ENCODE measurements around the gene PDIA5. TPM values are rescaled to one million over a fixed set of nuclear protein-coding genes. Genes with fewer than 3 reads are reported as not detected.

The PDIA5 gene
- total RNA-seq, 1 experiment from 2014 or later: 24.3 TPM

GRCh38 chr3:123201557-123202427, 135.0 kb downstream of the PDIA5 start, which contains the start of gene SEC22A:
Gene SEC22A (plus strand): TSS chr3:123201943. CDS start chr3:123209218, 7,275 bp downstream.
- whole genome bisulfite sequencing (ENCODE audit: extremely low coverage, insufficient read length, low lambda C conversion rate): no CpG with 5 or more reads among the region's 60 CpGs
- H3K27ac Mint-ChIP-seq: peak within 1 kb of the TSS; percentile 89 to 94 (median 92); a peak in 6 of 7 replicates
- no peak within 1 kb of the TSS for H3K27ac ChIP-seq (ENCODE audit: insufficient read length, low read depth, low read length)
- TF ChIP-seq CTCF (conservative IDR thresholded peaks at IDR 0.05): no peak
- H3K18ac ChIP-seq (ENCODE audit: insufficient read length, low read depth, low read length): peak within 1 kb of the TSS; percentile 64
- no peak within 1 kb of the TSS for H2AK5ac ChIP-seq (ENCODE audit: insufficient read length, low read length)
- H3K79me1 ChIP-seq (ENCODE audit: insufficient read depth, low read depth, low read length, poor library complexity, severe bottlenecking): peaks cover 6% of the 10 kb centered on the region
- no peak within 1 kb of the TSS for H3K56ac ChIP-seq (ENCODE audit: insufficient read length, low read depth, low read length)
- H3K36me3 Mint-ChIP-seq (ENCODE audit: insufficient read depth in 1 of 3, low read depth in 3 of 3): peaks cover 0 to 6% (median 5%) of the 10 kb centered on the region in 3 experiments; a peak in 3 of 7 replicates
- no peak within 1 kb of the TSS; the same call in 1 of the 2 replicates for H3K4ac ChIP-seq (ENCODE audit: low read depth, low read length)
- H3K79me2 ChIP-seq (ENCODE audit: insufficient read depth, low read length): no peaks in the 10 kb centered on the region
- no peak within 1 kb of the TSS for H4K8ac ChIP-seq (replicated peaks; ENCODE audit: insufficient read length, low read depth, low read length)
- H4K20me1 ChIP-seq (ENCODE audit: control insufficient read depth, insufficient read depth, insufficient read length): no peaks in the 10 kb centered on the region
- no peak within 1 kb of the TSS for H2BK20ac ChIP-seq (ENCODE audit: low read depth, low read length, poor library complexity, severe bottlenecking)
- no peaks in the 10 kb centered on the region for H3K27me3 ChIP-seq (ENCODE audit: insufficient read depth, low read length)
- no peak within 1 kb of the TSS for H2BK15ac ChIP-seq (ENCODE audit: low read depth, low read length)
- peak; percentile 99 for DNase-seq
- H2BK120ac ChIP-seq (ENCODE audit: low read depth, low read length, poor library complexity, severe bottlenecking): no peak within 1 kb of the TSS
- H3K23me2 ChIP-seq (ENCODE audit: insufficient read length, low read depth, low read length, poor library complexity, severe bottlenecking): peaks cover 7% of the 10 kb centered on the region
- peaks cover 5% of the 10 kb centered on the region; the same call in 1 of the 2 replicates for H3K4me1 ChIP-seq (ENCODE audit: insufficient read depth, low read length)
- peak within 1 kb of the TSS; percentile 89 to 96 for H3K4me3 Mint-ChIP-seq
- H2AFZ ChIP-seq (ENCODE audit: low read length): peak within 1 kb of the TSS; percentile 89
- H3K9ac ChIP-seq (ENCODE audit: extremely low read depth, insufficient read length, low read length): peak within 1 kb of the TSS; percentile 81
- H3K4me2 ChIP-seq (ENCODE audit: insufficient read depth, insufficient read length, low read length): peak within 1 kb of the TSS; percentile 99
- H3K9me3 Mint-ChIP-seq: peaks cover 7% of the 10 kb centered on the region in 2 experiments; a peak in 4 of 5 replicates
- peak within 1 kb of the TSS; percentile 80 for H3K14ac ChIP-seq (ENCODE audit: insufficient read depth, low read length)
- peak within 1 kb of the TSS; percentile 82 for H3T11ph ChIP-seq (ENCODE audit: low read length)
- H2BK5ac ChIP-seq (ENCODE audit: insufficient read length, low read length): no peak within 1 kb of the TSS
- no peaks in the 10 kb centered on the region for H3K27me3 Mint-ChIP-seq (ENCODE audit: low read depth)
- H3K23ac ChIP-seq (ENCODE audit: insufficient read length, low read depth, low read length): no peak within 1 kb of the TSS
- no peaks in the 10 kb centered on the region for H3K9me3 ChIP-seq (ENCODE audit: control insufficient read depth, low read depth, low read length)
- H2BK12ac ChIP-seq (ENCODE audit: insufficient read length, low read depth, low read length): no peak within 1 kb of the TSS
- no peak within 1 kb of the TSS for H4K91ac ChIP-seq (ENCODE audit: insufficient read length, low read depth, low read length)
- H4K5ac ChIP-seq (ENCODE audit: insufficient read length, low read depth, low read length): no peak within 1 kb of the TSS
- peaks cover 10 to 21% of the 10 kb centered on the region in 2 experiments for H3K4me1 Mint-ChIP-seq

All from H9 (cell line).